ENCODE measurements around the gene STON1.

DNA sequence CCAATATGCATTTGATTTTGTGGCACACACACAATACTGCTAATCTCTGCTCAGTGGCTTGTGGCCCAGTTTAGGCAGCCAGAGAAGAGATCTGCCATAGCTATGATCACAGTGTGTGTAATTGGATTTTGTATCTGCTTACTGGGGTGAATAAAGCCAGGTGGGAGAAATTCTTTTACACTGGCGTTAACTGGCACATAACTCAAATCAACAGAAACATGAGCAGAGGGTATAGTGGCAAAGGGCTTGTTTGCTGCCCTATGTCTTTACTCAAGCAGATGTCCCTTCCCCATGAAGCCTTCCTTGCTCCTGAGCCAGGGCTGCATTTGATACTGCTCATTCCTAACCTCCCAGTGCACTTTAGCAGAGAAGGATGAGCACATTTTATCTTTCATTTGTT, 28.5 kb downstream of the STON1 start:
- TF ChIP-seq POLR2AphosphoS5 (IDR thresholded peaks at IDR 0.05; ENCODE audit: low read depth, low read length) = no peak
- no peak for TF ChIP-seq YY1 (IDR thresholded peaks at IDR 0.05; ENCODE audit: low read depth, low read length)
- TF ChIP-seq POLR2A (IDR thresholded peaks at IDR 0.05; ENCODE audit: control extremely low read depth in 1 of 2, low read depth in 2 of 2, low read length in 2 of 2) = no peak
- no peak for TF ChIP-seq KDM1A (IDR thresholded peaks at IDR 0.05; ENCODE audit: borderline replicate concordance, low read length)
- TF ChIP-seq, protein P1, sequence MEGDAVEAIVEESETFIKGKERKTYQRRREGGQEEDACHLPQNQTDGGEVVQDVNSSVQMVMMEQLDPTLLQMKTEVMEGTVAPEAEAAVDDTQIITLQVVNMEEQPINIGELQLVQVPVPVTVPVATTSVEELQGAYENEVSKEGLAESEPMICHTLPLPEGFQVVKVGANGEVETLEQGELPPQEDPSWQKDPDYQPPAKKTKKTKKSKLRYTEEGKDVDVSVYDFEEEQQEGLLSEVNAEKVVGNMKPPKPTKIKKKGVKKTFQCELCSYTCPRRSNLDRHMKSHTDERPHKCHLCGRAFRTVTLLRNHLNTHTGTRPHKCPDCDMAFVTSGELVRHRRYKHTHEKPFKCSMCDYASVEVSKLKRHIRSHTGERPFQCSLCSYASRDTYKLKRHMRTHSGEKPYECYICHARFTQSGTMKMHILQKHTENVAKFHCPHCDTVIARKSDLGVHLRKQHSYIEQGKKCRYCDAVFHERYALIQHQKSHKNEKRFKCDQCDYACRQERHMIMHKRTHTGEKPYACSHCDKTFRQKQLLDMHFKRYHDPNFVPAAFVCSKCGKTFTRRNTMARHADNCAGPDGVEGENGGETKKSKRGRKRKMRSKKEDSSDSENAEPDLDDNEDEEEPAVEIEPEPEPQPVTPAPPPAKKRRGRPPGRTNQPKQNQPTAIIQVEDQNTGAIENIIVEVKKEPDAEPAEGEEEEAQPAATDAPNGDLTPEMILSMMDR (IDR thresholded peaks at IDR 0.05; ENCODE audit: control extremely low read depth in 1 of 3, insufficient read depth in 1 of 3, low read depth in 1 of 3, low read length in 3 of 3) = no peak
- TF ChIP-seq SUZ12 (IDR thresholded peaks at IDR 0.05; ENCODE audit: low read length) = no peak
- no peak for TF ChIP-seq EP300 (IDR thresholded peaks at IDR 0.05; ENCODE audit: borderline replicate concordance in 1 of 2, low read depth in 2 of 2, low read length in 2 of 2)
- TF ChIP-seq, protein P2, sequence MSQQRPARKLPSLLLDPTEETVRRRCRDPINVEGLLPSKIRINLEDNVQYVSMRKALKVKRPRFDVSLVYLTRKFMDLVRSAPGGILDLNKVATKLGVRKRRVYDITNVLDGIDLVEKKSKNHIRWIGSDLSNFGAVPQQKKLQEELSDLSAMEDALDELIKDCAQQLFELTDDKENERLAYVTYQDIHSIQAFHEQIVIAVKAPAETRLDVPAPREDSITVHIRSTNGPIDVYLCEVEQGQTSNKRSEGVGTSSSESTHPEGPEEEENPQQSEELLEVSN (IDR thresholded peaks at IDR 0.05) = no peak
- TF ChIP-seq TEAD4 (IDR thresholded peaks at IDR 0.05; ENCODE audit: low read depth, low read length) = no peak
- no peak for TF ChIP-seq EZH2 (IDR thresholded peaks at IDR 0.05; ENCODE audit: low read depth, low read length, severe bottlenecking)
- no peak for TF ChIP-seq SRF (IDR thresholded peaks at IDR 0.05; ENCODE audit: low read depth, low read length)
- no peak for TF ChIP-seq RFX5 (IDR thresholded peaks at IDR 0.05; ENCODE audit: borderline replicate concordance, low read depth, low read length)
- no peak for TF ChIP-seq CEBPB (IDR thresholded peaks at IDR 0.05; ENCODE audit: low read depth, low read length)
- TF ChIP-seq SIN3A (conservative IDR thresholded peaks at IDR 0.05 in 1 of 2, IDR thresholded peaks at IDR 0.05 in 1 of 2; ENCODE audit: low read depth in 1 of 2, low read length in 2 of 2) = no peak
